Keratinocyte (primary cell): ENCODE measurements around the gene GFOD1. TPM values are rescaled to one million over a fixed set of nuclear protein-coding genes. Genes with fewer than 3 reads are reported as not detected.

Experiments used
- DNase-seq: peaks from one replicate; pipeline ENCODE4 v3.0.0-alpha.2; 2011; ENCODE audit warnings: low read depth, missing footprints, low spot score
- FAIRE-seq: peaks from 2 replicates; lab custom pipeline; 2011; peaks lifted over from hg19 to GRCh38; lab: Jason Lieb, UNC
- H2AFZ ChIP-seq: 2 replicates; pipeline ENCODE4 v1.6.0; 2012; ENCODE audit warnings: low read length, control low read depth, inconsistent platforms; ENCODE audit not compliant: control insufficient read depth
- H3K27ac ChIP-seq: 2 replicates; pipeline ENCODE4 v1.5.1; 2011; ENCODE audit warnings: low read length; ENCODE audit not compliant: control insufficient read depth, insufficient read depth
- H3K27me3 ChIP-seq: 3 replicates; pipeline ENCODE4 v1.6.0; 2011; ENCODE audit warnings: low read length; ENCODE audit not compliant: control insufficient read depth, insufficient read depth; ENCODE audit errors: extremely low read depth
- H3K36me3 ChIP-seq, 2 experiments: 2 replicates in 1 of 2; 3 replicates in 1 of 2; pipeline ENCODE4 v1.5.1; 2011; ENCODE audit warnings: low read length in 2 of 2, mild to moderate bottlenecking in 1 of 2; ENCODE audit not compliant: control insufficient read depth in 2 of 2, insufficient read depth in 2 of 2; ENCODE audit errors: extremely low read depth in 1 of 2
- H3K4me1 ChIP-seq: 3 replicates; pipeline ENCODE4 v1.5.1; 2011; ENCODE audit warnings: low read length; ENCODE audit not compliant: control insufficient read depth, insufficient read depth; ENCODE audit errors: extremely low read depth
- H3K4me2 ChIP-seq: 3 replicates; pipeline ENCODE4 v1.6.0; 2011; ENCODE audit warnings: low read depth, low read length; ENCODE audit not compliant: control insufficient read depth, insufficient read depth; ENCODE audit errors: extremely low read depth
- H3K4me3 ChIP-seq, 3 experiments: fragments of 200-600 bp in 1 of 3; sonication (generic) in 1 of 3; 2 replicates in 2 of 3; 3 replicates in 1 of 3; pipeline ENCODE4 v1.5.1; 2011 to 2016; ENCODE audit warnings: low read length in 3 of 3, mild to moderate bottlenecking in 3 of 3, control low read depth in 2 of 3, inconsistent platforms in 1 of 3, low read depth in 1 of 3, mixed read lengths in 1 of 3, mixed run types in 1 of 3, moderate library complexity in 1 of 3; ENCODE audit not compliant: control insufficient read depth in 2 of 3, insufficient read depth in 2 of 3; ENCODE audit errors: extremely low read depth in 1 of 3
- H3K79me2 ChIP-seq: 2 replicates; pipeline ENCODE4 v1.6.0; 2012; ENCODE audit warnings: low read length; ENCODE audit not compliant: control insufficient read depth, insufficient read depth
- H3K9ac ChIP-seq: 3 replicates; pipeline ENCODE4 v1.6.0; 2011; ENCODE audit warnings: low read length; ENCODE audit not compliant: control insufficient read depth, insufficient read depth; ENCODE audit errors: extremely low read depth
- H3K9me1 ChIP-seq: 3 replicates; pipeline ENCODE4 v1.6.0; 2011; ENCODE audit warnings: low read length; ENCODE audit not compliant: control insufficient read depth, insufficient read depth; ENCODE audit errors: extremely low read depth
- H3K9me3 ChIP-seq: 2 replicates; pipeline ENCODE4 v1.5.1; 2012; ENCODE audit warnings: low read depth, low read length; ENCODE audit not compliant: control insufficient read depth
- H4K20me1 ChIP-seq: 3 replicates; pipeline ENCODE4 v1.6.0; 2011; ENCODE audit warnings: low read length; ENCODE audit not compliant: control insufficient read depth, insufficient read depth; ENCODE audit errors: extremely low read depth
- EZH2 ChIP-seq: IDR thresholded peaks from one replicate; pipeline ENCODE4 v1.6.1; 2012; ENCODE audit warnings: inconsistent platforms, mild to moderate bottlenecking, low read length, moderate library complexity
- dilution Hi-C: fragments of 300-500 bp; cut with MboI; formaldehyde crosslinking; loops from one replicate; pipeline ENCODE4 v1.7.0; 2020; ENCODE audit warnings: low sequenced_read_pairs; ENCODE audit not compliant: extremely low pct_ligation_motif_present
- polyA plus RNA-seq, 5 experiments: library from polyadenylated mRNA; depleted of rRNA in 3 of 5; stranded (reverse) in 3 of 5; stranded (forward) in 1 of 5; unstranded in 1 of 5; fragments of >200 nt; gene quantifications; 1 replicate in 1 of 5; 2 replicates in 3 of 5; 3 replicates in 1 of 5; pipeline versions ENCODE4 v1.2.1 to v1.2.3, GENCODE V29; 2011 to 2012; ENCODE audit warnings: missing spikeins in 2 of 5, low read depth in 1 of 5, low replicate concordance in 1 of 5
- TF ChIP-seq, protein P1 (sequence below), 3 experiments: IDR thresholded peaks in 1 of 3; conservative IDR thresholded peaks in 1 of 3; optimal IDR thresholded peaks in 1 of 3; 2 replicates in 2 of 3; 3 replicates in 1 of 3; pipeline versions ENCODE3 to v1.5.1; 2011; ENCODE audit warnings: low read length in 3 of 3, mild to moderate bottlenecking in 3 of 3, moderate library complexity in 2 of 3, control low read depth in 1 of 3, inconsistent platforms in 1 of 3; ENCODE audit not compliant: insufficient read depth in 2 of 3; ENCODE audit errors: extremely low read depth in 1 of 3

Gene GFOD1
- polyA plus RNA-seq, 1 donor (not counting 4 experiments of a cell fraction or from before 2014, with no cell fraction given) = 7.2 TPM

- H3K4me1 ChIP-seq = peaks cover 17% of the 10 kb centered on the region
- H3K27me3 ChIP-seq = no peaks in the 10 kb centered on the region
- dilution Hi-C loops = no loop called here
- peaks cover 19% of the 10 kb centered on the region for H3K79me2 ChIP-seq
- no peaks in the 10 kb centered on the region for H3K9me1 ChIP-seq
- no peak for TF ChIP-seq EZH2
- TF ChIP-seq, protein P1, sequence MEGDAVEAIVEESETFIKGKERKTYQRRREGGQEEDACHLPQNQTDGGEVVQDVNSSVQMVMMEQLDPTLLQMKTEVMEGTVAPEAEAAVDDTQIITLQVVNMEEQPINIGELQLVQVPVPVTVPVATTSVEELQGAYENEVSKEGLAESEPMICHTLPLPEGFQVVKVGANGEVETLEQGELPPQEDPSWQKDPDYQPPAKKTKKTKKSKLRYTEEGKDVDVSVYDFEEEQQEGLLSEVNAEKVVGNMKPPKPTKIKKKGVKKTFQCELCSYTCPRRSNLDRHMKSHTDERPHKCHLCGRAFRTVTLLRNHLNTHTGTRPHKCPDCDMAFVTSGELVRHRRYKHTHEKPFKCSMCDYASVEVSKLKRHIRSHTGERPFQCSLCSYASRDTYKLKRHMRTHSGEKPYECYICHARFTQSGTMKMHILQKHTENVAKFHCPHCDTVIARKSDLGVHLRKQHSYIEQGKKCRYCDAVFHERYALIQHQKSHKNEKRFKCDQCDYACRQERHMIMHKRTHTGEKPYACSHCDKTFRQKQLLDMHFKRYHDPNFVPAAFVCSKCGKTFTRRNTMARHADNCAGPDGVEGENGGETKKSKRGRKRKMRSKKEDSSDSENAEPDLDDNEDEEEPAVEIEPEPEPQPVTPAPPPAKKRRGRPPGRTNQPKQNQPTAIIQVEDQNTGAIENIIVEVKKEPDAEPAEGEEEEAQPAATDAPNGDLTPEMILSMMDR (optimal IDR thresholded peaks at IDR 0.05 in 1 of 3, IDR thresholded peaks at IDR 0.05 in 1 of 3, conservative IDR thresholded peaks at IDR 0.05 in 1 of 3; ENCODE audit: extremely low read depth in 1 of 3, insufficient read depth in 2 of 3, low read length in 3 of 3) = no peak
- no peak overlapping the region for H3K9ac ChIP-seq
- no peak overlapping the region for H3K4me3 ChIP-seq
- no peak for DNase-seq
- H3K9me3 ChIP-seq = no peaks in the 10 kb centered on the region
- no peak overlapping the region for H3K4me2 ChIP-seq
- no peak for FAIRE-seq
- no peak overlapping the region for H2AFZ ChIP-seq
- H4K20me1 ChIP-seq = no peaks in the 10 kb centered on the region
- no peaks in the 10 kb centered on the region for H3K36me3 ChIP-seq
- no peak overlapping the region for H3K27ac ChIP-seq
These were observed 94.9 kb downstream of the GFOD1 start for GRCh38 chr6:13392462-13392861.

- Histone ChIP-seq H3K4me2 (no peak overlapping the region), H3K27ac (no peak overlapping the region), H3K4me1 (peaks cover 10% of the 10 kb centered on the region), H2AFZ (no peak overlapping the region), H3K27me3 (no peaks in the 10 kb centered on the region), H3K9me1 (no peaks in the 10 kb centered on the region), H3K36me3 (no peaks in the 10 kb centered on the region), H4K20me1 (no peaks in the 10 kb centered on the region), H3K9ac (no peak overlapping the region), H3K9me3 (no peaks in the 10 kb centered on the region), H3K4me3 (no peak overlapping the region), H3K79me2 (peaks cover 24% of the 10 kb centered on the region)
- TF ChIP-seq, protein P1 (optimal IDR thresholded peaks at IDR 0.05 in 1 of 3, IDR thresholded peaks at IDR 0.05 in 1 of 3, conservative IDR thresholded peaks at IDR 0.05 in 1 of 3; ENCODE audit: extremely low read depth in 1 of 3, insufficient read depth in 2 of 3, low read length in 3 of 3) = no peak
- TF ChIP-seq EZH2 = no peak
- FAIRE-seq (no peak), DNase-seq (no peak)
- dilution Hi-C loops = no loop called here
These were observed 95.9 kb downstream of the GFOD1 start for GRCh38 chr6:13391537-13391936.
